Heart right ventricle (tissue), 16 donors: Measurements from ENCODE around the gene FBXO2. TPM values are rescaled to one million over a fixed set of nuclear protein-coding genes. Genes with fewer than 3 reads are reported as not detected.
A peak's percentile ranks its signal among the peaks of the same experiment; 100 is the strongest.
"Not testable (repeated sequence)": the region's sequence is repeated elsewhere in the genome, so short reads cannot be mapped to it uniquely, and the experiment has no call there.

ENCODE experiments used
- ATAC-seq, 8 donors: fragments of 200-7000 bp; cut with Tn5 transposase; one replicate each; pipeline ENCODE4 v1.9.1; 2020; ENCODE audit warnings: mild to moderate bottlenecking in 8 of 8, moderate library complexity in 8 of 8, moderate number of reproducible peaks in 1 of 8
- DNase-seq, 2 donors: peaks; one replicate each; pipeline ENCODE4 v3.0.0-alpha.2; 2020
- H3K27ac ChIP-seq, 10 donors: fragments of 200-600 bp; sonication (generic) in 2 of 10; one replicate each; pipeline versions ENCODE4 v1.5.0 to v1.8.0; 2020 to 2022; ENCODE audit warnings: mild to moderate bottlenecking in 3 of 10
- H3K27me3 ChIP-seq, 7 donors: fragments of 200-600 bp; one replicate each; pipeline ENCODE4 v1.8.0; 2021 to 2022; ENCODE audit warnings: mild to moderate bottlenecking in 2 of 7
- H3K36me3 ChIP-seq, 9 donors: fragments of 200-600 bp; sonication (generic) in 1 of 9; one replicate each; pipeline versions ENCODE4 v1.5.0 to v1.8.0; 2020 to 2022; ENCODE audit warnings: mild to moderate bottlenecking in 2 of 9
- H3K4me1 ChIP-seq, 9 donors: fragments of 200-600 bp; sonication (generic) in 1 of 9; one replicate each; pipeline versions ENCODE4 v1.5.0 to v1.8.0; 2020 to 2022; ENCODE audit warnings: mild to moderate bottlenecking in 4 of 9
- H3K4me3 ChIP-seq, 10 donors: fragments of 200-600 bp; sonication (generic) in 2 of 10; one replicate each; pipeline versions ENCODE4 v1.5.0 to v1.8.0; 2020 to 2022; ENCODE audit warnings: mild to moderate bottlenecking in 7 of 10, moderate library complexity in 2 of 10
- H3K9me3 ChIP-seq, 11 donors: fragments of 200-600 bp in 10 of 11; sonication (generic) in 2 of 11; one replicate each; pipeline versions ENCODE4 v1.5.0 to v1.8.0; 2013 to 2022; ENCODE audit warnings: mild to moderate bottlenecking in 2 of 11, control low read depth in 1 of 11, moderate library complexity in 1 of 11
- WGBS, 2 donors: extraction: QIAGEN DNeasy Blood & Tissue Kit; methylation state at CpG; one replicate each; pipeline ENCODE4 v1.1.7; 2013; ENCODE audit warnings: inconsistent platforms in 1 of 2; 5-methylcytosine and 5-hydroxymethylcytosine counted together
- intact Hi-C, 10 donors: fragments of 100-400 bp; cut with DNase I; formaldehyde crosslinking; loops; one replicate each; pipeline versions ENCODE4 v1.11.1 to v1.14.2; 2022
- polyA plus RNA-seq, 2 donors: library from polyadenylated mRNA; stranded (reverse); fragments of 200-250 nt; gene quantifications; one replicate each; pipeline ENCODE4 v1.2.3, GENCODE V29; 2013
- total RNA-seq, 10 donors: library from RNA; stranded (reverse); fragmentation: NEBNext Ultra II Directional in 3 of 10; extraction: Animal tissue kit (Norgen Biotek cat#: 25700) in 3 of 10; gene quantifications; one replicate each; pipeline versions ENCODE4 v1.2.1 to v1.2.4, GENCODE V29; 2021 to 2023
- TF ChIP-seq, protein P1 (sequence below), 9 donors: fragments of 200-600 bp; sonication (generic) in 2 of 9; IDR thresholded peaks; one replicate each; pipeline versions ENCODE4 v1.5.0 to v1.8.0; 2021 to 2022; ENCODE audit warnings: antibody characterized with exemption in 9 of 9, mild to moderate bottlenecking in 5 of 9, moderate library complexity in 1 of 9
- donor health status: Arrhythmogenic right ventricular cardiomyopathy.
- donor health status: ischemic (EF 13 %, LVEDD 7.1; RV severe dilation, severe dysfunction).
- donor health status: healthy with polysubstance abuse.
- donor health status: DM: no; HTN: yes; CAD: no.
- donor health status: DM: no; HTN: no; CAD: no.
- donor health status: ischemic (EF 25% LVEDD 6.9; RV normal size, moderate dysfunction).
- donor health status: ischemic (EF 25% LVEDD 5.7; RV mildly dilated, moderate dysfunction).
- donor health status: healthy.
- donor health status: DM: yes; HTN: yes; CAD: no.
- donor health status: Ischemic cardiomyopathy.
- donor health status: ischemic (EF 35%, LVEDD 5.7; RV mildly dilated, moderate dysfunction).
- donor health status: nonischemic (EF 11% LVEDD 7.7; RV severe dilation, severe dysfunction).
- donor health status: DM: yes; HTN: yes; CAD: no.
- donor health status: PGD.
- donor health status: ischemic (EF 29% LVEDD 5.4; RV normal size, mild dysfunction).
- donor health status: nonischemic (EF 23%, LVEDD 6.1; RV moderate dilation, normal function).

The FBXO2 gene
- total and polyA plus RNA-seq, 12 donors, result 0.70 to 5.5 (median 2.0) TPM

- no peaks in the 10 kb centered on the region for H3K36me3 ChIP-seq
- TF ChIP-seq, protein P1, sequence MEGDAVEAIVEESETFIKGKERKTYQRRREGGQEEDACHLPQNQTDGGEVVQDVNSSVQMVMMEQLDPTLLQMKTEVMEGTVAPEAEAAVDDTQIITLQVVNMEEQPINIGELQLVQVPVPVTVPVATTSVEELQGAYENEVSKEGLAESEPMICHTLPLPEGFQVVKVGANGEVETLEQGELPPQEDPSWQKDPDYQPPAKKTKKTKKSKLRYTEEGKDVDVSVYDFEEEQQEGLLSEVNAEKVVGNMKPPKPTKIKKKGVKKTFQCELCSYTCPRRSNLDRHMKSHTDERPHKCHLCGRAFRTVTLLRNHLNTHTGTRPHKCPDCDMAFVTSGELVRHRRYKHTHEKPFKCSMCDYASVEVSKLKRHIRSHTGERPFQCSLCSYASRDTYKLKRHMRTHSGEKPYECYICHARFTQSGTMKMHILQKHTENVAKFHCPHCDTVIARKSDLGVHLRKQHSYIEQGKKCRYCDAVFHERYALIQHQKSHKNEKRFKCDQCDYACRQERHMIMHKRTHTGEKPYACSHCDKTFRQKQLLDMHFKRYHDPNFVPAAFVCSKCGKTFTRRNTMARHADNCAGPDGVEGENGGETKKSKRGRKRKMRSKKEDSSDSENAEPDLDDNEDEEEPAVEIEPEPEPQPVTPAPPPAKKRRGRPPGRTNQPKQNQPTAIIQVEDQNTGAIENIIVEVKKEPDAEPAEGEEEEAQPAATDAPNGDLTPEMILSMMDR (IDR thresholded peaks at IDR 0.05), result no peak
- H3K27me3 ChIP-seq, result peaks cover 3 to 68% (median 30%) of the 10 kb centered on the region in 7 donors
- DNase-seq (no peak), ATAC-seq (no peak)
- no peaks in the 10 kb centered on the region for H3K9me3 ChIP-seq
- H3K27ac ChIP-seq, result no peak overlapping the region
- intact Hi-C loops, result loop anchor here in 5 of 10 donors (5.0 to 10.0 kb wide), 6 partner anchors 168 to 608 kb away; partner anchors contain the start of genes DISP3 (in 2 of the 5) and MASP2 (in 1 of the 5)
- peaks cover 3 to 38% (median 17%) of the 10 kb centered on the region in 9 donors for H3K4me1 ChIP-seq
- no peak overlapping the region for H3K4me3 ChIP-seq
- 85 to 91% methylated on average over 5 of the region's 5 CpGs for WGBS, 2 donors
Measured at GRCh38 chr1:11645270-11645669, 9.0 kb downstream of the FBXO2 start.

GRCh38 chr1:11643782-11644181 is 10.4 kb downstream of the FBXO2 start:
- no peak overlapping the region for H3K27ac ChIP-seq
- WGBS, 2 donors, result 40% methylated on average over 5 of the region's 5 CpGs
- peaks cover 0 to 65% (median 20%) of the 10 kb centered on the region in 7 donors for H3K27me3 ChIP-seq
- no peak overlapping the region for H3K4me3 ChIP-seq
- H3K9me3 ChIP-seq, result no peaks in the 10 kb centered on the region
- TF ChIP-seq, protein P1 (IDR thresholded peaks at IDR 0.05), result no peak
- peaks cover 4 to 28% (median 14%) of the 10 kb centered on the region in 9 donors for H3K4me1 ChIP-seq
- DNase-seq, result no peak
- no peaks in the 10 kb centered on the region for H3K36me3 ChIP-seq
- ATAC-seq, result no peak
- intact Hi-C loops, result loop anchor here (2.0 to 10.0 kb wide), 16 partner anchors 165 to 607 kb away; partner anchors contain the start of genes DISP3 (in 3 of the 10) and MASP2 (in 1 of the 10)

DNA sequence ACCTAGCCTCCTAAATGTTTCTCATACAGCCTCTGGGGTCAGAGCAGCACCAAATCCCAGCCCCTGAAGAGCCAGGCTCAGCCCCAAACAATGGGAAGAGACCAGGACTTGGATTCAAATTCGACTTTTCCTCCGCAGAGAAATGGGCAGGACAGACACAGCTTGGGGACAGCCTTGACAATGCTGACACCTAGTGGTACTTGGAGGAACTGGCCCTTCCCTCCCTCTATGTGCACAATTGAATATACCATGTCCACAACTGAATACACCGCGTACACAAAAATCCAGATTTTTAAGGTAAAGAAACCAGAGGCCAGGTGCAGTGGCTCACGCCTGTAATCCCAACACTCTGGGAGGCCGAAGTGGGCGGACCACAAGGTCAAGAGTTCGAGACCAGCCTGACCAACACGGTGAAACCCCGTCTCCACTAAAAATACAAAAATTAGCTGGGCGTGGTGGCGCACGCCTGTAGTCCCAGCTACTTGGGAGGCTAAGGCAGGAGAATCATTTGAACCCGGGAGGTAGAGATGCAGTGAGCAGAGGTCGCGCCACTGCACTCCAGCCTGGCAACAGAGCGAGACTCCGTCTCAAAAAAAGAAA is 11.7 kb downstream of the FBXO2 start:
- intact Hi-C loops, result loop anchor here (2.0 to 10.0 kb wide), 16 partner anchors 164 to 606 kb away; partner anchors contain the start of genes DISP3 (in 3 of the 10) and MASP2 (in 1 of the 10)
- H3K27me3 ChIP-seq, result peaks cover 0 to 70% (median 16%) of the 10 kb centered on the region in 7 donors
- H3K9me3 ChIP-seq, H3K4me3 ChIP-seq, H3K27ac ChIP-seq, H3K36me3 ChIP-seq: not testable (repeated sequence)
- 56 to 58% methylated on average over 18 of the region's 18 CpGs for WGBS, 2 donors
- ATAC-seq (peak; percentile 70 to 86 (median 82)), DNase-seq (peak in 1 of 2 donors; percentile 68)
- H3K4me1 ChIP-seq, result peaks cover 0 to 17% (median 7%) of the 10 kb centered on the region in 9 donors
- TF ChIP-seq, protein P1 (IDR thresholded peaks at IDR 0.05), result peak; percentile 91 to 99 (median 96)

GRCh38 chr1:11641776-11642305 is 12.4 kb downstream of the FBXO2 start:
- Histone ChIP-seq H3K4me1 (peaks cover 0 to 17% (median 7%) of the 10 kb centered on the region in 9 donors), H3K27ac (no peak overlapping the region), H3K36me3 (no peaks in the 10 kb centered on the region), H3K9me3 (no peaks in the 10 kb centered on the region), H3K4me3 (no peak overlapping the region), H3K27me3 (peaks cover 0 to 72% (median 20%) of the 10 kb centered on the region in 7 donors)
- DNase-seq (no peak), ATAC-seq (no peak)
- WGBS, 2 donors, result 46 to 59% methylated on average over 5 of the region's 5 CpGs
- TF ChIP-seq, protein P1 (IDR thresholded peaks at IDR 0.05), result no peak
- intact Hi-C loops, result loop anchor here (2.0 to 10.0 kb wide), 16 partner anchors 163 to 605 kb away; partner anchors contain the start of genes DISP3 (in 3 of the 10) and MASP2 (in 1 of the 10)
